Neural cell (in vitro differentiated cells): Measurements from ENCODE around the gene SLC25A13. TPM values are rescaled to one million over a fixed set of nuclear protein-coding genes. Genes with fewer than 3 reads are reported as not detected.

Experiments
- H2AFZ ChIP-seq: fragments of 200-600, 300-800 bp; sonication (generic), shearing (Covaris generic); 2 replicates; pipeline ENCODE4 v1.6.0; 2014; ENCODE audit warnings: low read depth, mild to moderate bottlenecking, antibody characterized with exemption, low read length, moderate library complexity
- H3F3A ChIP-seq: fragments of 200-600 bp; shearing (Covaris generic); 2 replicates; pipeline ENCODE4 v1.6.1; 2016; ENCODE audit warnings: mild to moderate bottlenecking, moderate library complexity, mixed read lengths, antibody characterized with exemption, low read length; ENCODE audit not compliant: insufficient read depth, poor library complexity, severe bottlenecking
- H3K27ac ChIP-seq: fragments of 200-600, 300-800 bp; sonication (generic), shearing (Covaris generic); 2 replicates; pipeline ENCODE4 v1.5.1; 2014; ENCODE audit warnings: mild to moderate bottlenecking, low read length, moderate library complexity
- H3K27me3 ChIP-seq: fragments of 300-800, 200-600 bp; sonication (generic), shearing (Covaris generic); 2 replicates; pipeline ENCODE4 v1.6.0; 2014; ENCODE audit warnings: mild to moderate bottlenecking, low read depth, low read length, moderate library complexity; ENCODE audit not compliant: insufficient read depth
- H3K36me3 ChIP-seq: fragments of 300-800, 200-600 bp; sonication (generic), shearing (Covaris generic); 2 replicates; pipeline ENCODE4 v1.5.1; 2014; ENCODE audit warnings: mild to moderate bottlenecking, antibody characterized with exemption, low read length, moderate library complexity; ENCODE audit not compliant: insufficient read depth
- H3K4me2 ChIP-seq: fragments of 300-800, 200-600 bp; sonication (generic), shearing (Covaris generic); 2 replicates; pipeline ENCODE4 v1.6.0; 2014; ENCODE audit warnings: mild to moderate bottlenecking, low read length
- H3K4me3 ChIP-seq: fragments of 300-800, 200-600 bp; sonication (generic), shearing (Covaris generic); 2 replicates; pipeline ENCODE4 v1.5.1; 2014; ENCODE audit warnings: mild to moderate bottlenecking, low read length, moderate library complexity
- H3K79me2 ChIP-seq: fragments of 200-600 bp; shearing (Covaris generic); replicated peaks from 2 replicates; pipeline ENCODE4 v1.6.0; 2014; ENCODE audit warnings: mild to moderate bottlenecking, low read length, moderate library complexity; ENCODE audit not compliant: insufficient read depth
- H3K9ac ChIP-seq: fragments of 300-800, 200-600 bp; sonication (generic), shearing (Covaris generic); 2 replicates; pipeline ENCODE4 v1.6.1; 2016; ENCODE audit warnings: mild to moderate bottlenecking, low read length, mixed read lengths
- H3K9me2 ChIP-seq: fragments of 200-600 bp; shearing (Covaris generic); 2 replicates; pipeline ENCODE4 v1.6.1; 2016; ENCODE audit warnings: mild to moderate bottlenecking, low read length, mixed read lengths; ENCODE audit not compliant: insufficient read depth
- H3K9me3 ChIP-seq: fragments of 200-600, 300-800 bp; sonication (generic), shearing (Covaris generic); 2 replicates; pipeline ENCODE4 v1.6.1; 2016; ENCODE audit warnings: mild to moderate bottlenecking, mixed run types, low read length, moderate library complexity, mixed read lengths
- H4K20me1 ChIP-seq: fragments of 200-600 bp; shearing (Covaris generic); 2 replicates; pipeline ENCODE4 v1.6.1; 2016; ENCODE audit warnings: mild to moderate bottlenecking, mixed run types; ENCODE audit not compliant: insufficient read depth
- CTCF ChIP-seq: fragments of 450-650 bp; IDR thresholded peaks from 2 replicates; pipeline ENCODE4 v1.5.1; 2014; ENCODE audit warnings: antibody characterized with exemption, mild to moderate bottlenecking, moderate library complexity; ENCODE audit not compliant: poor library complexity, severe bottlenecking
- EP300 ChIP-seq: fragments of 450-650 bp; conservative IDR thresholded peaks from 2 replicates; pipeline ENCODE4 v1.6.1; 2014; ENCODE audit warnings: antibody characterized with exemption, mild to moderate bottlenecking, moderate library complexity; ENCODE audit not compliant: poor library complexity, severe bottlenecking
- EZH2 ChIP-seq: fragments of 200-600, 300-800 bp; shearing (Covaris generic), sonication (generic); IDR thresholded peaks from 2 replicates; pipeline ENCODE4 v1.6.1; 2014; ENCODE audit warnings: antibody characterized with exemption, low read length, borderline replicate concordance, mild to moderate bottlenecking; ENCODE audit not compliant: insufficient read depth, poor library complexity, severe bottlenecking
- MXI1 ChIP-seq: fragments of 450-650 bp; conservative IDR thresholded peaks from 2 replicates; pipeline ENCODE4 v1.6.1; 2014; ENCODE audit warnings: antibody characterized with exemption, mild to moderate bottlenecking; ENCODE audit not compliant: poor library complexity, severe bottlenecking
- POLR2AphosphoS5 ChIP-seq: IDR thresholded peaks from 2 replicates; pipeline ENCODE4 v1.6.1; 2012
- RAD21 ChIP-seq: fragments of 450-650 bp; conservative IDR thresholded peaks from 2 replicates; pipeline ENCODE4 v1.6.1; 2014; ENCODE audit warnings: antibody characterized with exemption, mild to moderate bottlenecking, moderate library complexity
- REST ChIP-seq: IDR thresholded peaks from 2 replicates; pipeline ENCODE4 v1.6.1; 2012; ENCODE audit warnings: borderline replicate concordance
- SMC3 ChIP-seq: fragments of 450-650 bp; conservative IDR thresholded peaks from 2 replicates; pipeline ENCODE4 v1.6.1; 2014; ENCODE audit warnings: antibody characterized with exemption, mild to moderate bottlenecking, moderate library complexity; ENCODE audit not compliant: poor library complexity
- TAF1 ChIP-seq: IDR thresholded peaks from 2 replicates; pipeline ENCODE4 v1.6.1; 2012; ENCODE audit warnings: low read depth
- polyA plus RNA-seq: library from polyadenylated mRNA; depleted of rRNA; stranded (reverse); fragments of >200 nt; gene quantifications from 2 replicates; pipeline ENCODE4 v1.2.3, GENCODE V29; 2014

The SLC25A13 gene
- polyA plus RNA-seq, 1 donor from 2014 or later: 20.2 TPM

DNA sequence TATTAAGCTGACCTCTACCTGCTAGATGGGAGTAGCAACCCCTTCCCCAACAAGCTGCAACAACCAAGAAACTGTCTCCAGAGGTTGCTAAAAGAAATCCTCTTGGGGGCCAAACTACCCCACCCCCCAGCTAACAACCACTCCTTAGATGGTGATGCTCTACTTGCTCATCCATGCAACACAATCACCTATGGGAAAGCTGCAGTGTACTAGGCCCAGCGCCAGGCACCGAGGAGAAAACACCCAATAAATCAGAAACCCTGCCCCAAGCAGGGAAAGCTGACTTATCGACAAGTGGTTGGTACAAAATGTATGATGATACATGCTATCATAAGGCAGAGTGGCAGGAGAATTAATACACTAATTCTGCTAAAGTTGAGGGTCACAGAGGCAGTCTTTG is 17.3 kb downstream of the SLC25A13 start:
- Histone ChIP-seq H3K4me2 (no peak overlapping the region), H2AFZ (no peak overlapping the region), H3F3A (no peaks in the 10 kb centered on the region), H3K27ac (no peak overlapping the region), H4K20me1 (no peaks in the 10 kb centered on the region), H3K9me3 (no peaks in the 10 kb centered on the region), H3K27me3 (no peaks in the 10 kb centered on the region), H3K4me3 (no peak overlapping the region), H3K36me3 (no peaks in the 10 kb centered on the region), H3K9ac (no peak overlapping the region), H3K9me2 (no peaks in the 10 kb centered on the region), H3K79me2 (peaks cover 7% of the 10 kb centered on the region)
- no peak for TF ChIP-seq POLR2AphosphoS5
- TF ChIP-seq CTCF: no peak
- TF ChIP-seq TAF1: no peak
- TF ChIP-seq MXI1: no peak
- TF ChIP-seq EP300: no peak
- TF ChIP-seq RAD21: no peak
- no peak for TF ChIP-seq EZH2
- no peak for TF ChIP-seq SMC3
- no peak for TF ChIP-seq REST

GRCh38 chr7:96303686-96304443 is 18.0 kb downstream of the SLC25A13 start:
- no peak overlapping the region for H3K27ac ChIP-seq
- H3K9ac ChIP-seq: no peak overlapping the region
- no peaks in the 10 kb centered on the region for H4K20me1 ChIP-seq

More at GRCh38 chr7:96303686-96304443, 18.0 kb downstream of the SLC25A13 start:
- H3K4me2 ChIP-seq: no peak overlapping the region
- H3K79me2 ChIP-seq: peaks cover 5% of the 10 kb centered on the region
- H2AFZ ChIP-seq: no peak overlapping the region
- H3K4me3 ChIP-seq: no peak overlapping the region
- no peaks in the 10 kb centered on the region for H3K27me3 ChIP-seq
- no peaks in the 10 kb centered on the region for H3K36me3 ChIP-seq
- no peaks in the 10 kb centered on the region for H3K9me2 ChIP-seq
- no peak for TF ChIP-seq CTCF
- TF ChIP-seq MXI1: no peak
- no peak for TF ChIP-seq POLR2AphosphoS5
- TF ChIP-seq TAF1: no peak
- TF ChIP-seq REST: no peak
- no peak for TF ChIP-seq EZH2
- TF ChIP-seq RAD21: no peak
- TF ChIP-seq SMC3: no peak
- TF ChIP-seq EP300: no peak
- no peaks in the 10 kb centered on the region for H3F3A ChIP-seq
- H3K9me3 ChIP-seq: no peaks in the 10 kb centered on the region
